GM12878 (cell line): ENCODE measurements around the gene LGALS3. TPM values are rescaled to one million over a fixed set of nuclear protein-coding genes. Genes with fewer than 3 reads are reported as not detected.

ENCODE experiments used
- ATAC-seq: fragments of 200-7000 bp; cut with Tn5 transposase; 3 replicates; pipeline ENCODE4 v1.9.1; 2020; ENCODE audit warnings: mild to moderate bottlenecking, moderate library complexity
- BruUV-seq: library from RNA; stranded (reverse); fragments of 400-500 nt; replicated peaks from 2 replicates; lab custom pipeline; 2021; lab: Mats Ljungman, UMichigan
- CTCF ChIA-PET: fragments of 300-600 bp; sonication (Branson Sonifier 250); formaldehyde crosslinking; extraction: SDS; loops from one replicate; lab custom pipeline; 2021; ENCODE audit warnings: inconsistent platforms; lab: Yijun Ruan, JAX
- POLR2A ChIA-PET: fragments of 350-600 bp; formaldehyde crosslinking; extraction: SDS; loops from one replicate; lab custom pipeline; 2021; ENCODE audit warnings: inconsistent platforms; lab: Charles Lee
- RAD21 ChIA-PET: fragments of 300-600 bp; sonication (Branson Sonifier 250); formaldehyde crosslinking; loops from one replicate; lab custom pipeline; 2023; ENCODE audit warnings: antibody characterized with exemption; ENCODE audit not compliant: unreplicated experiment; lab: Charles Lee
- SMC1A ChIA-PET: fragments of 300-600 bp; sonication (Branson Sonifier 250); formaldehyde crosslinking; loops from one replicate; lab custom pipeline; 2023; ENCODE audit not compliant: unreplicated experiment, uncharacterized antibody; lab: Charles Lee
- DNase-seq: peaks from one replicate; pipeline ENCODE4 v3.0.0-alpha.2; 2011; ENCODE audit warnings: low read depth, low spot score
- FAIRE-seq: peaks from 3 replicates; lab custom pipeline; 2011; peaks lifted over from hg19 to GRCh38; lab: Jason Lieb, UNC
- H2AFZ ChIP-seq: 2 replicates; pipeline ENCODE4 v1.6.0; 2011; ENCODE audit warnings: low read depth, low read length, control low read depth; ENCODE audit not compliant: control insufficient read depth
- H3K27ac ChIP-seq: 2 replicates; pipeline ENCODE4 v1.5.1; 2011; ENCODE audit warnings: control low read depth; ENCODE audit not compliant: control insufficient read depth, insufficient read depth
- H3K27me3 ChIP-seq, 2 experiments: replicated peaks in 1 of 2; 2 replicates each; pipeline versions ENCODE4 v1.6.0 to v1.6.1; 2011; ENCODE audit warnings: low read length in 1 of 2; ENCODE audit not compliant: control insufficient read depth in 2 of 2, insufficient read depth in 2 of 2
- H3K36me3 ChIP-seq, 2 experiments: 2 replicates each; pipeline ENCODE4 v1.5.1; 2011; ENCODE audit warnings: low read length in 1 of 2; ENCODE audit not compliant: control insufficient read depth in 2 of 2, insufficient read depth in 2 of 2
- H3K4me1 ChIP-seq: 2 replicates; pipeline ENCODE4 v1.6.1; 2011; ENCODE audit warnings: mild to moderate bottlenecking, low read length, moderate library complexity, mixed read lengths; ENCODE audit not compliant: control insufficient read depth, insufficient read depth
- H3K4me2 ChIP-seq: 2 replicates; pipeline ENCODE4 v1.6.0; 2011; ENCODE audit warnings: control low read depth; ENCODE audit not compliant: control insufficient read depth, insufficient read depth
- H3K4me3 ChIP-seq: fragments of 200-600 bp; sonication (generic); 2 replicates; pipeline ENCODE4 v1.5.1; 2016
- H3K79me2 ChIP-seq: 2 replicates; pipeline ENCODE4 v1.6.0; 2011; ENCODE audit warnings: low read length; ENCODE audit not compliant: control insufficient read depth, insufficient read depth
- H3K9ac ChIP-seq: 2 replicates; pipeline ENCODE4 v1.8.0; 2011; ENCODE audit warnings: low read length, control low read depth, mixed read lengths; ENCODE audit not compliant: control insufficient read depth, insufficient read depth
- H3K9me3 ChIP-seq: replicated peaks from 3 replicates; pipeline ENCODE4 v1.5.1; 2011; ENCODE audit warnings: mild to moderate bottlenecking, low read length; ENCODE audit not compliant: control insufficient read depth, insufficient read depth
- H4K20me1 ChIP-seq: 2 replicates; pipeline ENCODE4 v1.6.0; 2011; ENCODE audit not compliant: control insufficient read depth, insufficient read depth
- ASH2L ChIP-seq: fragments of 300-600, 200-600 bp; sonication (generic); IDR thresholded peaks from 2 replicates; pipeline ENCODE4 v1.6.1; 2017; ENCODE audit warnings: low read depth, mild to moderate bottlenecking, borderline replicate concordance
- CBFB ChIP-seq: IDR thresholded peaks from 2 replicates; pipeline ENCODE4 v1.6.1; 2016; ENCODE audit warnings: antibody characterized with exemption, low read depth
- CHD1 ChIP-seq: IDR thresholded peaks from 2 replicates; pipeline ENCODE4 v1.6.1; 2012; ENCODE audit warnings: low read depth, low read length, improper control_type of control experiment
- EED ChIP-seq: sonication (generic); IDR thresholded peaks from 2 replicates; pipeline ENCODE4 v1.6.1; 2016; ENCODE audit warnings: antibody characterized with exemption, low read depth
- KAT2A ChIP-seq: conservative IDR thresholded peaks from 2 replicates; pipeline ENCODE4 v1.6.1; 2011; ENCODE audit warnings: low read depth, low read length; ENCODE audit not compliant: control insufficient read depth
- NFIC ChIP-seq: IDR thresholded peaks from 2 replicates; pipeline ENCODE4 v1.6.1; 2012; ENCODE audit warnings: low read depth, mild to moderate bottlenecking, inconsistent platforms, low read length, moderate library complexity
- NFYB ChIP-seq: IDR thresholded peaks from 2 replicates; pipeline ENCODE4 v1.6.1; 2011; ENCODE audit warnings: low read depth, mild to moderate bottlenecking, low read length, improper control_type of control experiment, moderate library complexity; ENCODE audit not compliant: insufficient read depth
- NKRF ChIP-seq: fragments of 450-650 bp; conservative IDR thresholded peaks from 2 replicates; pipeline ENCODE4 v1.6.1; 2017; ENCODE audit warnings: mild to moderate bottlenecking, moderate library complexity
- SUZ12 ChIP-seq: fragments of 200-600 bp; sonication (generic); IDR thresholded peaks from one replicate; pipeline ENCODE4 v1.6.1; 2018; ENCODE audit warnings: antibody characterized with exemption, mild to moderate bottlenecking; ENCODE audit not compliant: unreplicated experiment
- TCF3 ChIP-seq: IDR thresholded peaks from 2 replicates; pipeline ENCODE4 v1.6.1; 2012; ENCODE audit warnings: low read depth, mild to moderate bottlenecking, low read length, borderline replicate concordance; ENCODE audit not compliant: insufficient read depth
- TCF7 ChIP-seq: IDR thresholded peaks from 2 replicates; pipeline ENCODE4 v1.6.1; 2014; ENCODE audit warnings: antibody characterized with exemption, borderline replicate concordance
- USF2 ChIP-seq: IDR thresholded peaks from 2 replicates; pipeline ENCODE4 v1.6.1; 2011; ENCODE audit warnings: low read depth, low read length, improper control_type of control experiment, borderline replicate concordance
- YY1 ChIP-seq: IDR thresholded peaks from 2 replicates; pipeline ENCODE4 v1.6.1; 2011; ENCODE audit warnings: low read depth, mild to moderate bottlenecking, low read length
- ZBTB11 ChIP-seq: fragments of 450-650 bp; formaldehyde crosslinking; IDR thresholded peaks from 2 replicates; pipeline ENCODE4 v1.5.0; 2022; ENCODE audit warnings: mild to moderate bottlenecking, missing genetic modification characterization
- ZNF24 ChIP-seq: fragments of 450-650 bp; IDR thresholded peaks from 2 replicates; pipeline ENCODE4 v1.6.1; 2017; ENCODE audit warnings: antibody characterized with exemption, mild to moderate bottlenecking
- WGBS: methylation state at CpG from one replicate; pipeline ENCODE4 v1.1.6; 2016; ENCODE audit warnings: low lambda C conversion rate; ENCODE audit not compliant: insufficient replicate concordance, insufficient coverage; ENCODE audit errors: missing lambda C conversion rate; 5-methylcytosine and 5-hydroxymethylcytosine counted together
- in situ Hi-C: fragments of 300-500 bp; cut with MboI; formaldehyde crosslinking; loops from 9 replicates; pipeline ENCODE4 v1.14.3; 2018; ENCODE audit warnings: mixed read lengths
- intact Hi-C: fragments of 100-400 bp; cut with micrococcal nuclease; formaldehyde crosslinking; loops from one replicate; pipeline ENCODE4 v1.14.2; 2022; ENCODE audit not compliant: unreplicated experiment
- polyA plus RNA-seq, 11 experiments: library from polyadenylated mRNA; depleted of rRNA in 4 of 11; unstranded in 6 of 11; stranded (reverse) in 5 of 11; fragments of >200 nt; fragmentation: Nextera tagmentation in 4 of 11; fragmentation: Illumina TruSeq in 1 of 11; extraction: Ambion mirVana in 4 of 11; extraction: Trizol in 1 of 11; gene quantifications; 1 replicate in 1 of 11; 2 replicates in 10 of 11; pipeline versions ENCODE4 v1.2.1 to v1.2.3, GENCODE V29; 2011 to 2016; ENCODE audit warnings: inconsistent platforms in 2 of 11, missing spikeins in 2 of 11, low read depth in 1 of 11
- total RNA-seq, 4 experiments: library from RNA; depleted of rRNA in 3 of 4; stranded (reverse); fragments of >200 nt in 3 of 4; fragmentation: Illumina TruSeq in 1 of 4; extraction: Trizol in 1 of 4; gene quantifications; 2 replicates each; pipeline versions ENCODE4 v1.2.1 to v1.2.3, GENCODE V29; 2013 to 2021

The LGALS3 gene
- total and polyA plus RNA-seq, 10 of the 15 experiments (the other 5 are each of a cell fraction or from before 2014, with no cell fraction given), result 1.5 to 34.2 (median 18.4) TPM

- no TSS peak for BruUV-seq
- no peak overlapping the region for H2AFZ ChIP-seq
- no peaks in the 10 kb centered on the region for H3K27me3 ChIP-seq
- no peak for TF ChIP-seq ZBTB11 (CRISPR knock-in tag)
- no peak for TF ChIP-seq ASH2L
- TF ChIP-seq NFYB, result no peak
- TF ChIP-seq TCF3, result no peak
- no peak for TF ChIP-seq CHD1
- TF ChIP-seq NKRF, result no peak
- TF ChIP-seq USF2, result no peak
- TF ChIP-seq CBFB, result no peak
- TF ChIP-seq ZNF24, result no peak
- no peak for TF ChIP-seq TCF7
- no peak for TF ChIP-seq KAT2A
- TF ChIP-seq EED, result no peak
- no peak for TF ChIP-seq SUZ12
- no peak for TF ChIP-seq YY1
- no peak for TF ChIP-seq NFIC
These were observed 8.2 kb upstream of the LGALS3 start for GRCh38 chr14:55120571-55121495.

More at GRCh38 chr14:55120571-55121495, 8.2 kb upstream of the LGALS3 start:
- FAIRE-seq, result no peak
- SMC1A ChIA-PET, result interaction anchor here (0.9 kb wide), 1 partner anchor 29 kb away, joined by 4 read pairs; no protein-coding TSS in a partner anchor
- Histone ChIP-seq H3K79me2 (no peaks in the 10 kb centered on the region), H3K9me3 (no peaks in the 10 kb centered on the region), H3K27ac (no peak overlapping the region), H3K36me3 (no peaks in the 10 kb centered on the region), H4K20me1 (no peaks in the 10 kb centered on the region), H3K9ac (no peak overlapping the region), H3K4me2 (no peak overlapping the region), H3K4me1 (peaks cover 4% of the 10 kb centered on the region; the same call in 1 of the 2 replicates), H3K4me3 (no peak overlapping the region)
- DNase-seq, result no peak
- RAD21 ChIA-PET, result no interaction called here
- in situ Hi-C loops (no loop called here), intact Hi-C loops (no loop called here)
- POLR2A ChIA-PET, result interaction anchor here (0.7 kb wide), 1 partner anchor 233 kb away, joined by 5 read pairs; no protein-coding TSS in a partner anchor
- ATAC-seq, result no peak
- 65% methylated on average over 13 of the region's 13 CpGs for WGBS
- CTCF ChIA-PET, result interaction anchor here (0.8 to 1.4 kb wide), 2 partner anchors 36 to 69 kb away, joined by 4 to 5 read pairs; partner anchors contain the start of gene MAPK1IP1L
